Activated naive CD8-positive, alpha-beta T cell treated with anti-CD3 and anti-CD28 coated beads, Interleukin-2, amount 10 ng/mL, durations not matched to agents 7 days and 5 days (primary cell): Measurements from ENCODE around the gene GRHL3. TPM values are rescaled to one million over a fixed set of nuclear protein-coding genes. Genes with fewer than 3 reads are reported as not detected.
A peak's percentile ranks its signal among the peaks of the same experiment; 100 is the strongest.

Experiments used
- ATAC-seq: fragments of 150-1000 bp; cut with Tn5 transposase; one replicate; pipeline ENCODE4 v1.10.0; 2021; ENCODE audit warnings: low read depth, moderate library complexity
- POLR2A ChIA-PET: fragments of 350-600 bp; sonication (Branson Sonifier 250); formaldehyde crosslinking; loops from one replicate; lab custom pipeline; 2021; ENCODE audit warnings: antibody characterized with exemption; lab: Charles Lee
- DNase-seq: peaks from one replicate; pipeline ENCODE4 v3.0.0; 2021
- H3K27ac Mint-ChIP-seq: one replicate; pipeline ENCODE4 v1.8.0; 2022; ENCODE audit warnings: mild to moderate bottlenecking, mixed read lengths
- H3K27me3 Mint-ChIP-seq: one replicate; pipeline ENCODE4 v1.8.0; 2022; ENCODE audit warnings: mild to moderate bottlenecking, moderate library complexity, mixed read lengths
- H3K36me3 Mint-ChIP-seq: one replicate; pipeline ENCODE4 v1.8.0; 2021; ENCODE audit warnings: mild to moderate bottlenecking, mixed read lengths
- H3K4me1 Mint-ChIP-seq: one replicate; pipeline ENCODE4 v1.8.0; 2021; ENCODE audit warnings: mixed read lengths
- H3K4me3 Mint-ChIP-seq: one replicate; pipeline ENCODE4 v1.8.0; 2022; ENCODE audit warnings: mild to moderate bottlenecking, moderate library complexity, mixed read lengths
- H3K9me3 Mint-ChIP-seq: one replicate; pipeline ENCODE4 v1.8.0; 2021; ENCODE audit warnings: mixed read lengths
- total RNA-seq, 2 experiments: library from RNA; stranded (reverse); gene quantifications; one replicate each; pipeline ENCODE4 v1.2.3, GENCODE V29; 2021

The GRHL3 gene
- total RNA-seq, 2 experiments from 2014 or later, result not detected

GRCh38 chr1:24347159-24347934 is 28.2 kb downstream of the GRHL3 start:
- Mint-ChIP-seq H3K27ac (no peak overlapping the region), H3K4me1 (peaks cover 18% of the 10 kb centered on the region), H3K27me3 (peaks cover 6% of the 10 kb centered on the region), H3K36me3 (no peaks in the 10 kb centered on the region), H3K9me3 (no peaks in the 10 kb centered on the region), H3K4me3 (no peak overlapping the region)
- DNase-seq (no peak), ATAC-seq (no peak)
- POLR2A ChIA-PET, result interaction anchor here (2.1 kb wide), 1 partner anchor 10 kb away, joined by 4 read pairs; no protein-coding TSS in a partner anchor

- no peak for DNase-seq
- Mint-ChIP-seq H3K4me3 (no peak overlapping the region), H3K9me3 (no peaks in the 10 kb centered on the region), H3K27ac (no peak overlapping the region), H3K36me3 (no peaks in the 10 kb centered on the region), H3K27me3 (peaks cover 6% of the 10 kb centered on the region), H3K4me1 (peaks cover 19% of the 10 kb centered on the region)
- ATAC-seq, result no peak
- POLR2A ChIA-PET, result interaction anchor here (2.1 kb wide), 1 partner anchor 11 kb away, joined by 4 read pairs; no protein-coding TSS in a partner anchor
Measured at GRCh38 chr1:24348196-24348595, 29.0 kb downstream of the GRHL3 start.

- DNase-seq (no peak), ATAC-seq (no peak)
- no peaks in the 10 kb centered on the region for H3K9me3 Mint-ChIP-seq
- POLR2A ChIA-PET, result no interaction called here
- peaks cover 19% of the 10 kb centered on the region for H3K4me1 Mint-ChIP-seq
- no peak overlapping the region for H3K27ac Mint-ChIP-seq
- peaks cover 5% of the 10 kb centered on the region for H3K27me3 Mint-ChIP-seq
- H3K36me3 Mint-ChIP-seq, result no peaks in the 10 kb centered on the region
- H3K4me3 Mint-ChIP-seq, result no peak overlapping the region
Measured at GRCh38 chr1:24349891-24350290, 30.7 kb downstream of the GRHL3 start.

- Mint-ChIP-seq H3K9me3 (no peaks in the 10 kb centered on the region), H3K36me3 (no peaks in the 10 kb centered on the region), H3K4me3 (no peak overlapping the region), H3K27ac (no peak overlapping the region), H3K4me1 (peaks cover 19% of the 10 kb centered on the region), H3K27me3 (peaks cover 2% of the 10 kb centered on the region)
- peak; percentile 45 for ATAC-seq
- DNase-seq, result no peak
- POLR2A ChIA-PET, result interaction anchor here (0.6 to 0.9 kb wide), 2 partner anchors 22 to 1863 kb away, joined by 3 to 5 read pairs; no protein-coding TSS in a partner anchor
Measured at GRCh38 chr1:24351247-24351646, 32.1 kb downstream of the GRHL3 start.

GRCh38 chr1:24351918-24352627 is 32.9 kb downstream of the GRHL3 start:
- no peak for DNase-seq
- no peaks in the 10 kb centered on the region for H3K9me3 Mint-ChIP-seq
- POLR2A ChIA-PET, result no interaction called here
- no peak overlapping the region for H3K4me3 Mint-ChIP-seq
- no peaks in the 10 kb centered on the region for H3K36me3 Mint-ChIP-seq
- H3K4me1 Mint-ChIP-seq, result peaks cover 19% of the 10 kb centered on the region
- H3K27me3 Mint-ChIP-seq, result peaks cover 2% of the 10 kb centered on the region
- ATAC-seq, result peak; percentile 27
- no peak overlapping the region for H3K27ac Mint-ChIP-seq

- peaks cover 5% of the 10 kb centered on the region for H3K36me3 Mint-ChIP-seq
- no peak for ATAC-seq
- POLR2A ChIA-PET, result no interaction called here
- H3K4me3 Mint-ChIP-seq, result no peak overlapping the region
- no peak for DNase-seq
- peaks cover 19% of the 10 kb centered on the region for H3K4me1 Mint-ChIP-seq
- no peak overlapping the region for H3K27ac Mint-ChIP-seq
- H3K27me3 Mint-ChIP-seq, result no peaks in the 10 kb centered on the region
- no peaks in the 10 kb centered on the region for H3K9me3 Mint-ChIP-seq
Measured at GRCh38 chr1:24353292-24353891, 34.2 kb downstream of the GRHL3 start.

- Mint-ChIP-seq H3K4me3 (no peak overlapping the region), H3K36me3 (peaks cover 5% of the 10 kb centered on the region), H3K27ac (no peak overlapping the region), H3K4me1 (peaks cover 15% of the 10 kb centered on the region), H3K27me3 (no peaks in the 10 kb centered on the region), H3K9me3 (no peaks in the 10 kb centered on the region)
- ATAC-seq (no peak), DNase-seq (no peak)
- POLR2A ChIA-PET, result no interaction called here
Measured at GRCh38 chr1:24355466-24355865, 36.3 kb downstream of the GRHL3 start.

- Mint-ChIP-seq H3K27me3 (no peaks in the 10 kb centered on the region), H3K27ac (no peak overlapping the region), H3K9me3 (no peaks in the 10 kb centered on the region), H3K4me1 (peaks cover 3% of the 10 kb centered on the region), H3K36me3 (peaks cover 5% of the 10 kb centered on the region), H3K4me3 (no peak overlapping the region)
- DNase-seq (no peak), ATAC-seq (no peak)
- POLR2A ChIA-PET, result interaction anchor here (0.7 kb wide), 1 partner anchor 97 kb away, joined by 4 read pairs; no protein-coding TSS in a partner anchor
Measured at GRCh38 chr1:24357038-24357437, 37.9 kb downstream of the GRHL3 start.

- Mint-ChIP-seq H3K27me3 (no peaks in the 10 kb centered on the region), H3K4me1 (peaks cover 6% of the 10 kb centered on the region), H3K9me3 (no peaks in the 10 kb centered on the region), H3K36me3 (peaks cover 5% of the 10 kb centered on the region), H3K27ac (no peak overlapping the region), H3K4me3 (no peak overlapping the region)
- POLR2A ChIA-PET, result no interaction called here
- ATAC-seq (no peak), DNase-seq (no peak)
Measured at GRCh38 chr1:24360681-24361080, 41.5 kb downstream of the GRHL3 start.

- Mint-ChIP-seq H3K4me1 (peaks cover 7% of the 10 kb centered on the region), H3K27ac (no peak overlapping the region), H3K4me3 (no peak overlapping the region), H3K27me3 (no peaks in the 10 kb centered on the region), H3K9me3 (no peaks in the 10 kb centered on the region), H3K36me3 (peaks cover 6% of the 10 kb centered on the region)
- POLR2A ChIA-PET, result no interaction called here
- no peak for ATAC-seq
- no peak for DNase-seq
Measured at GRCh38 chr1:24361811-24362210, 42.7 kb downstream of the GRHL3 start.

- Mint-ChIP-seq H3K4me3 (no peak overlapping the region), H3K27me3 (no peaks in the 10 kb centered on the region), H3K36me3 (peaks cover 6% of the 10 kb centered on the region), H3K9me3 (no peaks in the 10 kb centered on the region), H3K27ac (no peak overlapping the region), H3K4me1 (peaks cover 7% of the 10 kb centered on the region)
- no peak for ATAC-seq
- POLR2A ChIA-PET, result no interaction called here
- no peak for DNase-seq
Measured at GRCh38 chr1:24362396-24362795, 43.2 kb downstream of the GRHL3 start.

- Mint-ChIP-seq H3K9me3 (no peaks in the 10 kb centered on the region), H3K27ac (no peak overlapping the region), H3K4me3 (no peak overlapping the region), H3K27me3 (no peaks in the 10 kb centered on the region), H3K36me3 (peaks cover 2% of the 10 kb centered on the region), H3K4me1 (peaks cover 7% of the 10 kb centered on the region)
- no peak for ATAC-seq
- POLR2A ChIA-PET, result no interaction called here
- DNase-seq, result no peak
Measured at GRCh38 chr1:24362982-24363614, 43.9 kb downstream of the GRHL3 start.

GRCh38 chr1:24363994-24364393 is 44.8 kb downstream of the GRHL3 start:
- Mint-ChIP-seq H3K27me3 (no peaks in the 10 kb centered on the region), H3K27ac (no peak overlapping the region), H3K36me3 (peaks cover 2% of the 10 kb centered on the region), H3K9me3 (no peaks in the 10 kb centered on the region), H3K4me3 (no peak overlapping the region), H3K4me1 (peaks cover 7% of the 10 kb centered on the region)
- DNase-seq, result no peak
- POLR2A ChIA-PET, result no interaction called here
- ATAC-seq, result no peak
